Peyer's patch (tissue), 4 donors: ENCODE measurements around the gene XPO4. TPM values are rescaled to one million over a fixed set of nuclear protein-coding genes. Genes with fewer than 3 reads are reported as not detected.

Experiments used
- DNase-seq, 3 donors: peaks; one replicate each; pipeline ENCODE4 v3.0.0-alpha.2; 2017 to 2019
- H3K27ac ChIP-seq, 4 donors: fragments of 200-600 bp; sonication (generic); one replicate each; pipeline ENCODE4 v1.5.1; 2016 to 2019
- H3K27me3 ChIP-seq, 2 donors: fragments of 200-600 bp; sonication (generic); one replicate each; pipeline ENCODE4 v1.5.1; 2019
- H3K36me3 ChIP-seq, 3 donors: fragments of 200-600 bp; sonication (generic); one replicate each; pipeline ENCODE4 v1.5.1; 2016 to 2019
- H3K4me1 ChIP-seq, 4 donors: fragments of 200-600 bp; sonication (generic); one replicate each; pipeline ENCODE4 v1.5.1; 2016 to 2019
- H3K4me3 ChIP-seq, 4 donors: fragments of 200-600 bp; sonication (generic); 1 replicate in 3 of 4; 2 replicates in 1 of 4; pipeline ENCODE4 v1.5.1; 2016 to 2019; ENCODE audit warnings: mild to moderate bottlenecking in 1 of 4
- H3K9me3 ChIP-seq, 4 donors: fragments of 200-600 bp; sonication (generic); one replicate each; pipeline ENCODE4 v1.5.1; 2016 to 2019; ENCODE audit warnings: mild to moderate bottlenecking in 1 of 4
- CTCF ChIP-seq, 6 experiments: fragments of 450-650 bp in 4 of 6; fragments of 200-600 bp in 2 of 6; sonication (generic) in 1 of 6; IDR thresholded peaks; one replicate each; pipeline ENCODE4 v1.5.1; 2017 to 2019; ENCODE audit warnings: antibody characterized with exemption in 6 of 6, mild to moderate bottlenecking in 3 of 6, moderate library complexity in 1 of 6
- POLR2A ChIP-seq, 2 donors: fragments of 450-650 bp; IDR thresholded peaks; one replicate each; pipeline ENCODE4 v1.5.1; 2017; ENCODE audit warnings: antibody characterized with exemption in 2 of 2, mild to moderate bottlenecking in 2 of 2, moderate library complexity in 2 of 2
- total RNA-seq, 4 donors: library from RNA; depleted of rRNA; stranded (reverse); fragments of >200 nt; gene quantifications; one replicate each; pipeline ENCODE4 v1.1.0, GENCODE V29; 2016

Gene XPO4
- total RNA-seq, 4 donors from 2014 or later, result 9.5 to 26.4 (median 15.7) TPM

DNA sequence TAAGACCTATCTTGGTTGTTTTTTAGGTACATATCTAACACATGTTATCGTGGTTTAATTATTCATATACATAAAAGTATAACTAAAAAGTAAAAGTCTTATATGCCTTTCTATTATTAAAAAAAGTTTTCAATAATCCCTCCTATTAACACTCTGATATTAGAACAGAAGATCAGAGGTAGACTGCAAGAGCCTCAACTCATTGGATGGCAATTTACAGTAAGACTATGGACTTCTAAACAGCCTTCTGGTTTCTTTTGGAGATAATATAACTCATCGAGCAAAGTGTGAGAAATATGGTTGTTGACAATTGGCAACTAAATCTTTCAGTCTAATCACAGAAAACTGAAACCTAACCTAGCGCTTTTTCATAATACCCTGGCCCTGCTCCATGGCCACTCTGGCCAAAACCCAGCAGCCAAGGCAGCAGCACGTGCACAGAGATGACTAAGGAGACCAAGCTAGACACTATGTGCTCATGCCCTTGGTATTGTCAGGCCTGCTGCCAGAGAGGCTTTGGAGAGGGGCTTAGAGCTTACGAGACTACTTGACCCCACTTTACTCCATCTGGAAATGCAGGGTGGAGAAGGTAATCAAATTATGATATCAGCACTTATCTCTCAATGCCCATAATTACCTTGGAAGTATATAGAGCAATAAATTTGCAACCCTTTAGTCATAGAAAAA, 88.2 kb downstream of the XPO4 start:
- peak overlapping the region in 2 of 4 donors; percentile 25 to 46 for H3K27ac ChIP-seq
- H3K9me3 ChIP-seq, result no peaks in the 10 kb centered on the region

GRCh38 chr13:20812890-20813289, 89.7 kb downstream of the XPO4 start:
- DNase-seq, result no peak
- no peak for TF ChIP-seq POLR2A (IDR thresholded peaks at IDR 0.05)
- TF ChIP-seq CTCF (IDR thresholded peaks at IDR 0.05), result no peak
- Histone ChIP-seq H3K9me3 (no peaks in the 10 kb centered on the region), H3K36me3 (peaks cover 0 to 14% (median 0%) of the 10 kb centered on the region in 3 donors), H3K4me1 (peaks cover 0 to 8% (median 0%) of the 10 kb centered on the region in 4 donors), H3K27me3 (no peaks in the 10 kb centered on the region), H3K4me3 (no peak overlapping the region), H3K27ac (no peak overlapping the region)

More for the DNA sequence above, 88.2 kb downstream of the XPO4 start:
- Histone ChIP-seq H3K27me3 (no peaks in the 10 kb centered on the region), H3K4me1 (peaks cover 0 to 8% (median 0%) of the 10 kb centered on the region in 4 donors), H3K4me3 (no peak overlapping the region), H3K36me3 (no peaks in the 10 kb centered on the region)
- TF ChIP-seq POLR2A (IDR thresholded peaks at IDR 0.05), result no peak
- no peak for TF ChIP-seq CTCF (IDR thresholded peaks at IDR 0.05)
- peak; percentile 26 to 80 (median 66) for DNase-seq

GRCh38 chr13:20810808-20811207, 91.7 kb downstream of the XPO4 start:
- no peak for DNase-seq
- Histone ChIP-seq H3K36me3 (peaks cover 0 to 26% (median 0%) of the 10 kb centered on the region in 3 donors), H3K9me3 (no peaks in the 10 kb centered on the region), H3K27me3 (no peaks in the 10 kb centered on the region), H3K4me1 (peaks cover 0 to 8% (median 0%) of the 10 kb centered on the region in 4 donors), H3K27ac (no peak overlapping the region), H3K4me3 (no peak overlapping the region)
- TF ChIP-seq POLR2A (IDR thresholded peaks at IDR 0.05), result no peak
- TF ChIP-seq CTCF (IDR thresholded peaks at IDR 0.05), result no peak

GRCh38 chr13:20808874-20809273, 93.7 kb downstream of the XPO4 start:
- H3K4me1 ChIP-seq, result peaks cover 0 to 4% (median 0%) of the 10 kb centered on the region in 4 donors
- H3K9me3 ChIP-seq, result no peaks in the 10 kb centered on the region
- H3K36me3 ChIP-seq, result peaks cover 0 to 26% (median 0%) of the 10 kb centered on the region in 3 donors
- no peak overlapping the region for H3K27ac ChIP-seq
- H3K27me3 ChIP-seq, result no peaks in the 10 kb centered on the region
- no peak overlapping the region for H3K4me3 ChIP-seq
- TF ChIP-seq CTCF (IDR thresholded peaks at IDR 0.05), result no peak
- TF ChIP-seq POLR2A (IDR thresholded peaks at IDR 0.05), result no peak
- no peak for DNase-seq

GRCh38 chr13:20803180-20803965, 99.2 kb downstream of the XPO4 start:
- no peak for TF ChIP-seq POLR2A (IDR thresholded peaks at IDR 0.05)
- no peak for TF ChIP-seq CTCF (IDR thresholded peaks at IDR 0.05)
- Histone ChIP-seq H3K9me3 (no peaks in the 10 kb centered on the region), H3K27me3 (no peaks in the 10 kb centered on the region)

More at GRCh38 chr13:20803180-20803965, 99.2 kb downstream of the XPO4 start:
- H3K36me3 ChIP-seq, result peaks cover 0 to 36% (median 0%) of the 10 kb centered on the region in 3 donors
- no peak overlapping the region for H3K27ac ChIP-seq
- no peaks in the 10 kb centered on the region for H3K4me1 ChIP-seq
- no peak overlapping the region for H3K4me3 ChIP-seq
- no peak for DNase-seq
